ENCODE results near the gene CLTA. TPM values are rescaled to one million over a fixed set of nuclear protein-coding genes. Genes with fewer than 3 reads are reported as not detected.

Gene CLTA
- total RNA-seq, 4 donors from 2014 or later = 165 to 247 (median 223) TPM

- peaks cover 0 to 52% (median 34%) of the 10 kb centered on the region in 4 donors for H3K4me1 ChIP-seq
- WGBS, 2 donors = 86 to 90% methylated on average over 12 to 14 of the region's 14 CpGs
- no peaks in the 10 kb centered on the region for H3K27me3 ChIP-seq
- peak overlapping the region in 2 of 4 donors; percentile 35 to 81 for H3K27ac ChIP-seq
- TF ChIP-seq CTCF (IDR thresholded peaks at IDR 0.05) (no peak), POLR2A (IDR thresholded peaks at IDR 0.05) (no peak), EP300 (IDR thresholded peaks at IDR 0.05) (no peak)
- H3K4me3 ChIP-seq = no peak overlapping the region
- H3K9me3 ChIP-seq = peaks cover 0 to 6% (median 0%) of the 10 kb centered on the region in 4 donors
- peaks cover 0 to 11% (median 0%) of the 10 kb centered on the region in 3 donors for H3K36me3 ChIP-seq
- DNase-seq (ENCODE audit: low spot score in 2 of 2) = no peak
Measured at GRCh38 chr9:36147441-36148175, 43.1 kb upstream of the CLTA start.

DNA sequence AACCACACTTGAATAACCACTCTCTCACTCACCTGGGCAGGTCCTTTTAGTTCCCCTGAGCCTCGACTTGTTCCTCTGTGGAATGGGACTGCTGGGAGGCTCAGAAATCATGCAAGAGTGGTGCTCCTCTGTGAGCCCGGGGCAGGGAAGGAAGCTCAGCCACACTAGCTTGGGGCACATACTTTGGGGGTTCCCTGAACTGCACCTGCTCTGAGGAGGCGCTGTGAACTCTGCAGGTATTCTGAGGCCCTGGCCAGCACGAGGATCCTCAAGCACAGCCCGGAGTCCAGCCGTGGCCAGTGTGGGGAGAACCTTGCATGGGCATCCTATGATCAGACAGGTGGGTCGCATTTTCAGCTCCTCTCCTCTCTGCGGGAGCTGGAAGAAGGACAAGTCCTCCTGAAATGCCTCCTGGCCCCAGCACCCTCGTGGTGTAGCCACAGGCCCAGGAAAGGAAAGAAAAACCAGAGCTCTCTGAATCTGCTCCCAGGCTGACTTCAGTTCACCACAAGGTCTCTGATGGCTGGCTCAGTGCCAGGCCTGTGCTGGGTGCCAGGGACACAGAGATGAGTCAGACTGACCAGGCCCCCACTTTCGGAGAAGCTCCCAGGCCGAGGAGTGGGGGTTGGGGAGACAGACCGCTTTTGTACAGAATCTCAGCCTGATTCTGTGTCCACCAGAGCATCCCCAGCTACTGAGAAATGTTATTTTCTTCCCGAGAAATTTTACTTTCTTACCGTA is 42.2 kb upstream of the CLTA start:
- TF ChIP-seq POLR2A (IDR thresholded peaks at IDR 0.05) (no peak), CTCF (IDR thresholded peaks at IDR 0.05) (peak in 1 of 5 experiments; percentile 31), EP300 (IDR thresholded peaks at IDR 0.05) (peak in 1 of 2 donors; percentile 86)
- peaks cover 0 to 6% (median 0%) of the 10 kb centered on the region in 4 donors for H3K9me3 ChIP-seq
- peaks cover 0 to 46% (median 30%) of the 10 kb centered on the region in 4 donors for H3K4me1 ChIP-seq
- DNase-seq (ENCODE audit: low spot score in 2 of 2) = peak; percentile 98 to 99
- H3K4me3 ChIP-seq = no peak overlapping the region
- 29 to 38% methylated on average over 9 to 14 of the region's 14 CpGs for WGBS, 2 donors
- no peaks in the 10 kb centered on the region for H3K27me3 ChIP-seq
- peaks cover 0 to 11% (median 0%) of the 10 kb centered on the region in 3 donors for H3K36me3 ChIP-seq
- H3K27ac ChIP-seq = peak overlapping the region in 3 of 4 donors; percentile 35 to 81 (median 78)

DNA sequence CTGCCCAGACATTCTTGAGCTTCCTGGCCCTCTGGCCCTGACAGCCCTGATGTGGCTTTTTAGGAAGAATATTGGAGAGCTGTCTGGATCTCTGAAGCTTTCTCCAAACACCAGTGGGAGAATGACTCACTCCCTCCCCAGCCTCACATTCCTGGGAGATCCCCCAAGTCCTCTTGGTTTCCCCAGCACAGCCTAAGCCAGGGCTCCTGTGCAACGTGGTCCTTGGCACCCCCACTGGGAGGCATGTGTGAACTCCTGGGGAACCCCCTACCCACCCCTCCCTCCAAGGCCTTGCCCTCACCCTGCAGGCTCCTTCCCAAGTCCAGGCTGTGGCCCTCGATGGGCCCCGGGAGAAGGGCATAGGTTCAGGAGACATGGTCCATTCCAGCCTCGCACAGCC is 41.5 kb upstream of the CLTA start:
- no peak for TF ChIP-seq EP300 (IDR thresholded peaks at IDR 0.05)
- no peak for TF ChIP-seq CTCF (IDR thresholded peaks at IDR 0.05)
- TF ChIP-seq POLR2A (IDR thresholded peaks at IDR 0.05) = no peak
- Histone ChIP-seq H3K4me1 (peaks cover 0 to 48% (median 29%) of the 10 kb centered on the region in 4 donors), H3K27ac (peak overlapping the region in 3 of 4 donors; percentile 35 to 78 (median 65))

GRCh38 chr9:36150574-36151315 is 40.0 kb upstream of the CLTA start:
- Histone ChIP-seq H3K4me1 (peaks cover 0 to 57% (median 33%) of the 10 kb centered on the region in 4 donors), H3K27me3 (no peaks in the 10 kb centered on the region), H3K36me3 (peaks cover 0 to 4% (median 0%) of the 10 kb centered on the region in 3 donors), H3K27ac (peak overlapping the region in 2 of 4 donors; percentile 55 to 80), H3K4me3 (no peak overlapping the region), H3K9me3 (peaks cover 0 to 4% (median 0%) of the 10 kb centered on the region in 4 donors)
- 47 to 57% methylated on average over 4 of the region's 4 CpGs for WGBS, 2 donors
- no peak for DNase-seq (ENCODE audit: low spot score in 2 of 2)
- TF ChIP-seq POLR2A (IDR thresholded peaks at IDR 0.05) (no peak), EP300 (IDR thresholded peaks at IDR 0.05) (no peak), CTCF (IDR thresholded peaks at IDR 0.05) (no peak)

More for the DNA sequence above, 41.5 kb upstream of the CLTA start:
- peaks cover 0 to 6% (median 0%) of the 10 kb centered on the region in 4 donors for H3K9me3 ChIP-seq
- no peak overlapping the region for H3K4me3 ChIP-seq
- no peaks in the 10 kb centered on the region for H3K27me3 ChIP-seq
- no peak for DNase-seq (ENCODE audit: low spot score in 2 of 2)
- 19 to 36% methylated on average over 4 of the region's 4 CpGs for WGBS, 2 donors
- H3K36me3 ChIP-seq = peaks cover 0 to 11% (median 0%) of the 10 kb centered on the region in 3 donors
